Measurements from ENCODE around the gene ALAS1.
"Not testable (repeated sequence)": the region's sequence is repeated elsewhere in the genome, so short reads cannot be mapped to it uniquely, and the experiment has no call there.

Gene ALAS1

GRCh38 chr3:52177701-52178042, 20.3 kb upstream of the ALAS1 start:
- TF ChIP-seq CTCF (conservative IDR thresholded peaks at IDR 0.05) = no peak
- no peak overlapping the region for H3K27ac ChIP-seq

GRCh38 chr3:52178126-52178525, 19.8 kb upstream of the ALAS1 start:
- not testable (repeated sequence) for H3K27ac ChIP-seq

GRCh38 chr3:52178537-52178936, 19.4 kb upstream of the ALAS1 start:
- no peak for TF ChIP-seq CTCF (conservative IDR thresholded peaks at IDR 0.05)

GRCh38 chr3:52181543-52181942, 16.4 kb upstream of the ALAS1 start:
- no peak overlapping the region for H3K27ac ChIP-seq
- TF ChIP-seq CTCF (conservative IDR thresholded peaks at IDR 0.05) = no peak

More at GRCh38 chr3:52178537-52178936, 19.4 kb upstream of the ALAS1 start:
- no peak overlapping the region for H3K27ac ChIP-seq

- H3K27ac ChIP-seq = no peak overlapping the region
- TF ChIP-seq CTCF (conservative IDR thresholded peaks at IDR 0.05) = no peak
Observed at GRCh38 chr3:52182196-52182595, 15.8 kb upstream of the ALAS1 start.

- no peak for TF ChIP-seq CTCF (conservative IDR thresholded peaks at IDR 0.05)
- H3K27ac ChIP-seq = no peak overlapping the region
Observed at GRCh38 chr3:52182691-52183090, 15.3 kb upstream of the ALAS1 start.

- TF ChIP-seq CTCF (conservative IDR thresholded peaks at IDR 0.05) = no peak
- no peak overlapping the region for H3K27ac ChIP-seq
Observed at GRCh38 chr3:52183786-52184445, 14.0 kb upstream of the ALAS1 start.

GRCh38 chr3:52184690-52185089, 13.3 kb upstream of the ALAS1 start:
- no peak for TF ChIP-seq CTCF (conservative IDR thresholded peaks at IDR 0.05)
- no peak overlapping the region for H3K27ac ChIP-seq
